Measurements from ENCODE around the gene RAB3GAP2.
"Not testable (repeated sequence)": the region's sequence is repeated elsewhere in the genome, so short reads cannot be mapped to it uniquely, and the experiment has no call there.

RAB3GAP2 gene

GRCh38 chr1:220226752-220227151, 45.5 kb downstream of the RAB3GAP2 start:
- no peak overlapping the region for H3K4me3 ChIP-seq (ENCODE audit: low read length in 2 of 2)
- no peaks in the 10 kb centered on the region for H3K9me3 ChIP-seq (ENCODE audit: control insufficient read depth in 2 of 2, low read length in 2 of 2)
- no peak overlapping the region for H3K9ac ChIP-seq (ENCODE audit: low read depth in 1 of 2, low read length in 2 of 2)
- H3K4me1 ChIP-seq (ENCODE audit: control insufficient read depth in 2 of 2, insufficient read depth in 2 of 2, low read length in 2 of 2): no peaks in the 10 kb centered on the region
- no peak overlapping the region for H3K27ac ChIP-seq (ENCODE audit: low read depth in 2 of 2, low read length in 2 of 2)
- no peaks in the 10 kb centered on the region for H3K27me3 ChIP-seq (ENCODE audit: control insufficient read depth in 2 of 2, insufficient read depth in 2 of 2, low read length in 2 of 2)
- H3K36me3 ChIP-seq (ENCODE audit: control insufficient read depth in 2 of 2, insufficient read depth in 2 of 2, low read length in 2 of 2): peaks cover 0 to 3% of the 10 kb centered on the region in 2 donors

GRCh38 chr1:220225957-220226356, 46.3 kb downstream of the RAB3GAP2 start:
- H3K27me3 ChIP-seq (ENCODE audit: control insufficient read depth in 2 of 2, insufficient read depth in 2 of 2, low read length in 2 of 2): no peaks in the 10 kb centered on the region
- no peak overlapping the region for H3K9ac ChIP-seq (ENCODE audit: low read depth in 1 of 2, low read length in 2 of 2)
- H3K36me3 ChIP-seq (ENCODE audit: control insufficient read depth in 2 of 2, insufficient read depth in 2 of 2, low read length in 2 of 2): peaks cover 0 to 3% of the 10 kb centered on the region in 2 donors
- H3K4me1 ChIP-seq (ENCODE audit: control insufficient read depth in 2 of 2, insufficient read depth in 2 of 2, low read length in 2 of 2): no peaks in the 10 kb centered on the region
- H3K4me3 ChIP-seq (ENCODE audit: low read length in 2 of 2): no peak overlapping the region
- H3K9me3 ChIP-seq (ENCODE audit: control insufficient read depth in 2 of 2, low read length in 2 of 2): no peaks in the 10 kb centered on the region
- no peak overlapping the region for H3K27ac ChIP-seq (ENCODE audit: low read depth in 2 of 2, low read length in 2 of 2)

- H3K4me1 ChIP-seq (ENCODE audit: control insufficient read depth in 2 of 2, insufficient read depth in 2 of 2, low read length in 2 of 2): no peaks in the 10 kb centered on the region
- no peak overlapping the region for H3K4me3 ChIP-seq (ENCODE audit: low read length in 2 of 2)
- no peak overlapping the region for H3K9ac ChIP-seq (ENCODE audit: low read depth in 1 of 2, low read length in 2 of 2)
- H3K36me3 ChIP-seq (ENCODE audit: control insufficient read depth in 2 of 2, insufficient read depth in 2 of 2, low read length in 2 of 2): peaks cover 0 to 3% of the 10 kb centered on the region in 2 donors
- no peaks in the 10 kb centered on the region for H3K9me3 ChIP-seq (ENCODE audit: control insufficient read depth in 2 of 2, low read length in 2 of 2)
- H3K27ac ChIP-seq (ENCODE audit: low read depth in 2 of 2, low read length in 2 of 2): no peak overlapping the region
- no peaks in the 10 kb centered on the region for H3K27me3 ChIP-seq (ENCODE audit: control insufficient read depth in 2 of 2, insufficient read depth in 2 of 2, low read length in 2 of 2)
Measured at GRCh38 chr1:220224611-220225124, 47.6 kb downstream of the RAB3GAP2 start.

- Histone ChIP-seq H3K9me3 (ENCODE audit: control insufficient read depth in 2 of 2, low read length in 2 of 2) (no peaks in the 10 kb centered on the region), H3K27ac (ENCODE audit: low read depth in 2 of 2, low read length in 2 of 2) (no peak overlapping the region), H3K4me3 (ENCODE audit: low read length in 2 of 2) (no peak overlapping the region), H3K4me1 (ENCODE audit: control insufficient read depth in 2 of 2, insufficient read depth in 2 of 2, low read length in 2 of 2) (no peaks in the 10 kb centered on the region), H3K27me3 (ENCODE audit: control insufficient read depth in 2 of 2, insufficient read depth in 2 of 2, low read length in 2 of 2) (no peaks in the 10 kb centered on the region), H3K9ac (ENCODE audit: low read depth in 1 of 2, low read length in 2 of 2) (no peak overlapping the region), H3K36me3 (ENCODE audit: control insufficient read depth in 2 of 2, insufficient read depth in 2 of 2, low read length in 2 of 2) (peaks cover 0 to 3% of the 10 kb centered on the region in 2 donors)
Measured at GRCh38 chr1:220224033-220224432, 48.2 kb downstream of the RAB3GAP2 start.

- no peaks in the 10 kb centered on the region for H3K36me3 ChIP-seq (ENCODE audit: control insufficient read depth in 2 of 2, insufficient read depth in 2 of 2, low read length in 2 of 2)
- H3K4me1 ChIP-seq (ENCODE audit: control insufficient read depth in 2 of 2, insufficient read depth in 2 of 2, low read length in 2 of 2): no peaks in the 10 kb centered on the region
- no peaks in the 10 kb centered on the region for H3K27me3 ChIP-seq (ENCODE audit: control insufficient read depth in 2 of 2, insufficient read depth in 2 of 2, low read length in 2 of 2)
- H3K9me3 ChIP-seq (ENCODE audit: control insufficient read depth in 2 of 2, low read length in 2 of 2): no peaks in the 10 kb centered on the region
- H3K9ac ChIP-seq (ENCODE audit: low read depth in 1 of 2, low read length in 2 of 2): no peak overlapping the region
- H3K27ac ChIP-seq (ENCODE audit: low read depth in 2 of 2, low read length in 2 of 2): no peak overlapping the region
- no peak overlapping the region for H3K4me3 ChIP-seq (ENCODE audit: low read length in 2 of 2)
Measured at GRCh38 chr1:220222939-220223338, 49.3 kb downstream of the RAB3GAP2 start.

GRCh38 chr1:220221670-220222069, 50.6 kb downstream of the RAB3GAP2 start:
- no peak overlapping the region for H3K4me3 ChIP-seq (ENCODE audit: low read length in 2 of 2)
- no peak overlapping the region for H3K9ac ChIP-seq (ENCODE audit: low read depth in 1 of 2, low read length in 2 of 2)
- no peaks in the 10 kb centered on the region for H3K27me3 ChIP-seq (ENCODE audit: control insufficient read depth in 2 of 2, insufficient read depth in 2 of 2, low read length in 2 of 2)
- no peaks in the 10 kb centered on the region for H3K4me1 ChIP-seq (ENCODE audit: control insufficient read depth in 2 of 2, insufficient read depth in 2 of 2, low read length in 2 of 2)
- H3K27ac ChIP-seq (ENCODE audit: low read depth in 2 of 2, low read length in 2 of 2): no peak overlapping the region
- H3K9me3 ChIP-seq (ENCODE audit: control insufficient read depth in 2 of 2, low read length in 2 of 2): no peaks in the 10 kb centered on the region
- no peaks in the 10 kb centered on the region for H3K36me3 ChIP-seq (ENCODE audit: control insufficient read depth in 2 of 2, insufficient read depth in 2 of 2, low read length in 2 of 2)

- H3K36me3 ChIP-seq (ENCODE audit: control insufficient read depth in 2 of 2, insufficient read depth in 2 of 2, low read length in 2 of 2): no peaks in the 10 kb centered on the region
Measured at GRCh38 chr1:220221269-220221668, 51.0 kb downstream of the RAB3GAP2 start.

GRCh38 chr1:220220699-220221040, 51.6 kb downstream of the RAB3GAP2 start:
- not testable (repeated sequence) for H3K27ac ChIP-seq (ENCODE audit: low read depth in 2 of 2, low read length in 2 of 2); H3K4me3 ChIP-seq (ENCODE audit: low read length in 2 of 2); H3K9ac ChIP-seq (ENCODE audit: low read depth in 1 of 2, low read length in 2 of 2); H3K36me3 ChIP-seq (ENCODE audit: control insufficient read depth in 2 of 2, insufficient read depth in 2 of 2, low read length in 2 of 2); H3K4me1 ChIP-seq (ENCODE audit: control insufficient read depth in 2 of 2, insufficient read depth in 2 of 2, low read length in 2 of 2); H3K9me3 ChIP-seq (ENCODE audit: control insufficient read depth in 2 of 2, low read length in 2 of 2); H3K27me3 ChIP-seq (ENCODE audit: control insufficient read depth in 2 of 2, insufficient read depth in 2 of 2, low read length in 2 of 2)

More at GRCh38 chr1:220221269-220221668, 51.0 kb downstream of the RAB3GAP2 start:
- H3K4me1 ChIP-seq (ENCODE audit: control insufficient read depth in 2 of 2, insufficient read depth in 2 of 2, low read length in 2 of 2): no peaks in the 10 kb centered on the region
- no peaks in the 10 kb centered on the region for H3K9me3 ChIP-seq (ENCODE audit: control insufficient read depth in 2 of 2, low read length in 2 of 2)
- H3K4me3 ChIP-seq (ENCODE audit: low read length in 2 of 2): no peak overlapping the region
- H3K27me3 ChIP-seq (ENCODE audit: control insufficient read depth in 2 of 2, insufficient read depth in 2 of 2, low read length in 2 of 2): no peaks in the 10 kb centered on the region
- no peak overlapping the region for H3K9ac ChIP-seq (ENCODE audit: low read depth in 1 of 2, low read length in 2 of 2)
- no peak overlapping the region for H3K27ac ChIP-seq (ENCODE audit: low read depth in 2 of 2, low read length in 2 of 2)

GRCh38 chr1:220219865-220220698, 52.2 kb downstream of the RAB3GAP2 start:
- Histone ChIP-seq H3K27ac (ENCODE audit: low read depth in 2 of 2, low read length in 2 of 2) (no peak overlapping the region), H3K9ac (ENCODE audit: low read depth in 1 of 2, low read length in 2 of 2) (no peak overlapping the region), H3K9me3 (ENCODE audit: control insufficient read depth in 2 of 2, low read length in 2 of 2) (no peaks in the 10 kb centered on the region), H3K27me3 (ENCODE audit: control insufficient read depth in 2 of 2, insufficient read depth in 2 of 2, low read length in 2 of 2) (no peaks in the 10 kb centered on the region), H3K36me3 (ENCODE audit: control insufficient read depth in 2 of 2, insufficient read depth in 2 of 2, low read length in 2 of 2) (no peaks in the 10 kb centered on the region), H3K4me3 (ENCODE audit: low read length in 2 of 2) (no peak overlapping the region), H3K4me1 (ENCODE audit: control insufficient read depth in 2 of 2, insufficient read depth in 2 of 2, low read length in 2 of 2) (no peaks in the 10 kb centered on the region)

- Histone ChIP-seq H3K4me3 (ENCODE audit: low read length in 2 of 2) (no peak overlapping the region), H3K9ac (ENCODE audit: low read depth in 1 of 2, low read length in 2 of 2) (no peak overlapping the region)
Measured at GRCh38 chr1:220219136-220219442, 53.2 kb downstream of the RAB3GAP2 start.

More at GRCh38 chr1:220219136-220219442, 53.2 kb downstream of the RAB3GAP2 start:
- no peaks in the 10 kb centered on the region for H3K9me3 ChIP-seq (ENCODE audit: control insufficient read depth in 2 of 2, low read length in 2 of 2)
- H3K27ac ChIP-seq (ENCODE audit: low read depth in 2 of 2, low read length in 2 of 2): no peak overlapping the region
- H3K4me1 ChIP-seq (ENCODE audit: control insufficient read depth in 2 of 2, insufficient read depth in 2 of 2, low read length in 2 of 2): no peaks in the 10 kb centered on the region
- H3K27me3 ChIP-seq (ENCODE audit: control insufficient read depth in 2 of 2, insufficient read depth in 2 of 2, low read length in 2 of 2): no peaks in the 10 kb centered on the region
- H3K36me3 ChIP-seq (ENCODE audit: control insufficient read depth in 2 of 2, insufficient read depth in 2 of 2, low read length in 2 of 2): no peaks in the 10 kb centered on the region
